ENCODE results near the gene NLRP6. TPM values are rescaled to one million over a fixed set of nuclear protein-coding genes. Genes with fewer than 3 reads are reported as not detected.
A peak's percentile ranks its signal among the peaks of the same experiment; 100 is the strongest.
"Not testable (repeated sequence)": the region's sequence is repeated elsewhere in the genome, so short reads cannot be mapped to it uniquely, and the experiment has no call there.

NLRP6 gene
- total RNA-seq, 1 experiment from 2014 or later, result not detected

- ChIA-PET POLR2A (ENCODE audit: unreplicated experiment) (interaction anchor here (0.6 kb wide), 2 partner anchors 14 to 22 kb away, joined by 10 to 16 read pairs; no protein-coding TSS in a partner anchor), CTCF (interaction anchor here (0.7 kb wide), 1 partner anchor 76 kb away, joined by 13 read pairs; no protein-coding TSS in a partner anchor)
- no peaks in the 10 kb centered on the region for H3K9me3 ChIP-seq (ENCODE audit: insufficient read depth, low read depth)
- peaks cover 9% of the 10 kb centered on the region for H3K4me1 ChIP-seq (replicated peaks; ENCODE audit: insufficient read depth)
- DNase-seq, result peak in 1 of 2 experiments; percentile 78
- peak within 1 kb of the TSS; percentile 66 for H3K27ac ChIP-seq
- H3K9me2 ChIP-seq (ENCODE audit: insufficient read depth), result no peaks in the 10 kb centered on the region
- H3K79me2 ChIP-seq (ENCODE audit: low read depth), result peaks cover 39% of the 10 kb centered on the region
- peaks cover 8% of the 10 kb centered on the region; the same call in 1 of the 2 replicates for H3F3A ChIP-seq (ENCODE audit: insufficient read depth, low read depth)
- BruUV-seq (replicated peaks), result TSS peak; percentile 50
- H3K4me3 ChIP-seq, result peak within 1 kb of the TSS; percentile 65
- H3K27me3 ChIP-seq (ENCODE audit: insufficient read depth, low read depth), result no peaks in the 10 kb centered on the region
- intact Hi-C loops (cut with micrococcal nuclease; ENCODE audit: unreplicated experiment), result loop anchor here (1.0 kb wide), 1 partner anchor 30 kb away; the partner anchor contains the start of genes BET1L and RIC8A
- no peaks in the 10 kb centered on the region for H3K36me3 ChIP-seq (ENCODE audit: low read depth)
- peaks cover 9% of the 10 kb centered on the region; the same call in 1 of the 2 replicates for H4K20me1 ChIP-seq (ENCODE audit: insufficient read depth)
- H2AFZ ChIP-seq, result peak within 1 kb of the TSS; percentile 97
- peak within 1 kb of the TSS; percentile 94 for H3K4me2 ChIP-seq
- TF ChIP-seq CTCF (conservative IDR thresholded peaks at IDR 0.05), result no peak
- TF ChIP-seq EZH2 (IDR thresholded peaks at IDR 0.05; ENCODE audit: low read depth), result no peak
Observed at GRCh38 chr11:236774-237767, 41.1 kb upstream of the NLRP6 start, which contains the start of gene PSMD13. PSMD13 (plus strand) TSS chr11:236976; CDS start chr11:237050, 74 bp downstream.

GRCh38 chr11:238346-238745, 39.9 kb upstream of the NLRP6 start:
- Histone ChIP-seq H3K79me2 (ENCODE audit: low read depth) (peaks cover 39% of the 10 kb centered on the region), H3K4me2 (peak overlapping the region; percentile 94), H3K4me3 (peak overlapping the region; percentile 65; the same call in 1 of the 2 replicates)
- DNase-seq; H3K9me3 ChIP-seq (ENCODE audit: insufficient read depth, low read depth); BruUV-seq (replicated peaks); H4K20me1 ChIP-seq (ENCODE audit: insufficient read depth); CTCF ChIA-PET; intact Hi-C loops (cut with micrococcal nuclease; ENCODE audit: unreplicated experiment); POLR2A ChIA-PET (ENCODE audit: unreplicated experiment); H3K27ac ChIP-seq; H2AFZ ChIP-seq; H3K9me2 ChIP-seq (ENCODE audit: insufficient read depth); H3K36me3 ChIP-seq (ENCODE audit: low read depth); H3K27me3 ChIP-seq (ENCODE audit: insufficient read depth, low read depth); H3F3A ChIP-seq (ENCODE audit: insufficient read depth, low read depth); H3K4me1 ChIP-seq (replicated peaks; ENCODE audit: insufficient read depth): not testable (repeated sequence)

GRCh38 chr11:240315-240714, 37.9 kb upstream of the NLRP6 start:
- Histone ChIP-seq H3K9me2 (ENCODE audit: insufficient read depth) (no peaks in the 10 kb centered on the region), H3K36me3 (ENCODE audit: low read depth) (peaks cover 3% of the 10 kb centered on the region; the same call in 1 of the 2 replicates), H3K4me2 (no peak overlapping the region), H3F3A (ENCODE audit: insufficient read depth, low read depth) (peaks cover 8% of the 10 kb centered on the region; the same call in 1 of the 2 replicates), H3K79me2 (ENCODE audit: low read depth) (peaks cover 39% of the 10 kb centered on the region), H3K27me3 (ENCODE audit: insufficient read depth, low read depth) (no peaks in the 10 kb centered on the region), H3K4me1 (replicated peaks; ENCODE audit: insufficient read depth) (peaks cover 9% of the 10 kb centered on the region), H3K27ac (no peak overlapping the region), H4K20me1 (ENCODE audit: insufficient read depth) (peaks cover 9% of the 10 kb centered on the region; the same call in 1 of the 2 replicates), H3K9me3 (ENCODE audit: insufficient read depth, low read depth) (no peaks in the 10 kb centered on the region), H3K4me3 (no peak overlapping the region), H2AFZ (no peak overlapping the region)
- TF ChIP-seq CTCF (conservative IDR thresholded peaks at IDR 0.05), result no peak
- TF ChIP-seq EZH2 (IDR thresholded peaks at IDR 0.05; ENCODE audit: low read depth), result no peak
- BruUV-seq (replicated peaks), result no TSS peak
- no peak for DNase-seq
- ChIA-PET POLR2A (ENCODE audit: unreplicated experiment) (no interaction called here), CTCF (no interaction called here)
- intact Hi-C loops (cut with micrococcal nuclease; ENCODE audit: unreplicated experiment), result no loop called here

Data from PC-9 (cell line).